ENCODE measurements around the gene MAP2K7.
A peak's percentile ranks its signal among the peaks of the same experiment; 100 is the strongest.

GRCh38 chr19:7868671-7869452 lies 34.8 kb upstream of the MAP2K7 start:
- TF ChIP-seq CTCF (IDR thresholded peaks at IDR 0.05): peak; percentile 51 to 88 (median 80)
- TF ChIP-seq POLR2A (IDR thresholded peaks at IDR 0.05): peak in 1 of 2 donors; percentile 12
